Glomerular visceral epithelial cell (primary cell): ENCODE measurements around the gene MRM1.
"Not testable (repeated sequence)": the region's sequence is repeated elsewhere in the genome, so short reads cannot be mapped to it uniquely, and the experiment has no call there.

Experiments used
- DNase-seq: peaks from one replicate; pipeline ENCODE4 v3.0.0-alpha.2; 2016; ENCODE audit errors: extremely low spot score

The MRM1 gene

DNA sequence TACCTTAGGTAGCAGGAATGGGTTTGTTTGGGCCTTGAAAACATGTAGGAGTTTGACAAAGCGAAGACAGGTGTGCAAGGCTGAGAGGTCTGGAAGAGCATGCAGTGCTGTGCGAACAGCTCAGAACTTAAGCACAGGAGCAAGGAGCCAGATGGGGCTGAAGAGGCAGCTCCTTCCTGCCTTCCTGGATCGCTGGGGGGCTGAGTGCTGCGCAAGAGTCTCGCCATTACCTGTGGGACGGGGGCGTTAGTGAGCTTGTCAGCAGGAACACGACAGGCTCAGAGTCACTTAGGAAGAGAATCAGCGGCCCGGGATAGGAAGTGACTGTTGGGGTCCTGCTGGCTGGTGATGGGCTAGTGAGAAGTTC, 464 bp upstream of the MRM1 start:
- no peak for DNase-seq

DNA sequence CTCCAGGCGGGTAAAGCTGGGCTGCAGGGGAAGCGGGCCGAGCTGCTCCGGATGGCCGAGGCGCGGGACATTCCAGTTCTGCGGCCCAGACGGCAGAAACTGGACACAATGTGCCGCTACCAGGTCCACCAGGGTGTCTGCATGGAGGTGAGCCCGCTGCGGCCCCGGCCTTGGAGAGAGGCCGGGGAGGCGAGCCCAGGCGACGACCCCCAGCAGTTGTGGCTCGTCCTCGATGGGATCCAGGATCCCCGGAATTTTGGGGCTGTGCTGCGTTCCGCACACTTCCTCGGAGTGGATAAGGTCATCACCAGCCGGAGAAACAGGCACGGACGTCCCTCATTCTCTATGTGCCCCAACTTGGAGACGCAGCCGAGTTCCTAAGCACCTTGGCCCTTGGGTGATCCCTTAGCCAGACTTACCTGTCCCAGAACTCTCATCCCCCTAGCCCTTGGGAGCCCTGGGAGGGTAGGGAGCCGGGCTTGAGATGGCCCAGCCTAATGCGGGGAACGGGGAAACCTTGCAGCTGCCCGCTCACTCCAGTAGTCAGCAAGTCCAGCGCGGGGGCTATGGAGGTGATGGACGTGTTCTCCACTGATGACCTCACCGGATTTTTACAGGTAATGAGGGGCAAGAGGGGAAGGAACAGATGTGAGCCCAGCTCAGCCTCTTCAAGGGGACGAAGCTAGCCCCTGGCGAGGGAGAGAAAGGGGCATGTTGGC, 806 bp downstream of the MRM1 start:
- DNase-seq, result peak; percentile 22

DNA sequence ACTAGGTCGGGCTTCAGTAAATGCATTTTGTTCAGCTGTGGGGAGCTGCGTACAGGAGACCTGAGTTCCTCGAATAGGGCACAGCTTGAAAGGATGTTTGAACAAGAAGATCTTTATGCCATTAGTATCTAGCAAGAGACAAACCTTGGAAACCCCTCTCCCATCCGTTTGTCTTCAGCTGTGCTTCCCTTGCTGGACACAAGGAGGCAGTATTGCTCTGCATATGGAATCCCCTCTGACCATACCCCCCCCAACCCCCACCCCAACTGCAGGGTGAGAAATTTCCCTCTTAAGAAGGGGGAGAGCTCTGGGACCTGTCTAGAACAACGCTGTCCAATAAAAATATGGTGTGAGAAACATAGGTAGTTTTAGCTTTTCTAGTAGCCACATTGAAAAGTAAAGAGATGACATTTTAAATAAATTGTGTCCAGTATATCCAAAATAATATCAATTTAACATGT, 1.6 kb downstream of the MRM1 start:
- peak; percentile 78 for DNase-seq

DNA sequence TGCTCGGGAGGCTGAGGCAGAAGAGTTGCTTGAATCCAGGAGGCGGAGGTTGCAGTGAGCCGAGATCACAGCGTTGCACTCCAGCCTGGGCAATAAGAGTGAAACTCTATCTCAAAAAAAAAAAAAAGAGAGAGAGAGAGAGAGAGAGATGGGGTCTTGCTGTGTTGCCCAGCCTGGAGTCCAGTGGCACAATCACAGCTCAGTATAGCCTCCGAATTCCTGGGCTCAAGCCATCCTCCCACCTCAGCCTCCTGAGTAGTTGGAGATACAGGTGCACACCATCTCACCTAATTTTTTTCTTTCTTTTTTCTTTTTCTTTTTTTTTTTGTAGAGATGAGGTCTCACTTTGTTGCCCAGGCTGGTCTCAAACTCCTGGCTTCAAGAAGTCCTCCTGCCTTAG, 3.6 kb downstream of the MRM1 start:
- not testable (repeated sequence) for DNase-seq

DNA sequence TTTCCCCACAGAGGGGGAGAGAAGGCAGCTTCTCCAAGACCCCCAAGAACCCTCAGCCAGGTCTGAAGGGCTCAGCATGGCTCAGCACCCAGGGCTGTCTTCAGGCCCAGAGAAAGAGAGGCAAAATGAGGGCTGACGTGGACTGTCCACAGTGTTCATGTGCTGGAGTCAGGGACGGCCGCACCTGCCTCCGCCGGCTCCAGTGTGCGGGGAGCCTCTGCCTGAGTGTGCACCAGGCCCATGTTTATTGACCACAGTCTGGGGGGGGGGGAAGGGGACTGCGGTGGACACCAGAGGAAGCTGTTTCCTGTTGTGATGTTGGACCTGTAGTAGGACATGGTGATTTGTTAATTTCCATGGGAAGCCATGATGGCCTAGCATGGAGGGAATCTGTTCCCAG, 6.9 kb downstream of the MRM1 start:
- DNase-seq, result no peak

DNA sequence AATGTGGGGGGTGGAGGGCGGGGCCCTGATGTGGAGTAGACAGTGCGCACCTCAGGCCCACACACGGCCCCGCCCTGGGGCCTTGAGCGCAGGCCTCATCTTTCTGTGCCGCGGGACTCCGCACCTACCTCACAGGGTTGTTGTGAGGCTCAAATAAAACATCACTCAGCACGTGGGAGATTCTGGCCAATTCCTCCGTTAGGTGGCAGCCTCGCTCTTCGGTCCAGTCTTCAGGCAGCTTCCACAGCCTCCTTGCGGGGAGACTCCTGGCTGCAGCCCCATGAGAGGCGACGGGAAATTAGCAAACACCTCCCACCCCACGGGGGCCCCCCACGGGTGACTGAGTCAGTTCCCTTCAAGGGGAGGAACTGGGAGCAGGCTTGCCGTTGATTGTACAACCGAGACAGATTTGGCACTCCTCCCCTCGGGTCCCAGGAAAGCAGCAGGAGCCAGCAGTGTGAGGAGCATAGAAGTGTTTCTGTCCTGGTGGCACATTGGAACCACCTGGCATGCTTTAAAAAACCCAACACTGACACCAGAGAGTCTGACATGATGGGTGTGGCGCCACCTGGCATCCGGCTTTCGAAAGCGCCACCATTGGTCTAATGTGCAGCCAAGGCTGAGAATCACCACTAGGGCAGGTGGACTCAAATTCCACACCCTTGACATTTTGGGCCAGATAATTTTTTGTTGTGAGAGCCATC, 7.6 kb downstream of the MRM1 start:
- peak; percentile 35 for DNase-seq

DNA sequence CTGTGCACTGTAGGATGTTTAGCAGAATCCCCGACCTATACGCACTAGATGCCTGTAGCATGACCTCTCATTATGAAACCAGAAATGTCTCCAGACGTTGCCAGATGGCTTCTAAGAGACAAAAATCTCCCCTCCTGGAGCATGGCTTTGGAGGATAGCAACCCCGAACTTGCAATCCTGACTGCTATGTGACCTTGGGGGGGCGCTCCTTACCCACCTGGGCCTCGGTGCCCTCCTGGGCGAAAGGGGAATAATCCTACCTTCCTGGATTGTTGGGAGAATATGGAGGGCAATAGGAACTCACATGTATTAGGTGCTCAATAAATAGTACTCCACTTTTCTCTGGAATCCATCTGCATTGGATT, 8.1 kb downstream of the MRM1 start:
- no peak for DNase-seq

DNA sequence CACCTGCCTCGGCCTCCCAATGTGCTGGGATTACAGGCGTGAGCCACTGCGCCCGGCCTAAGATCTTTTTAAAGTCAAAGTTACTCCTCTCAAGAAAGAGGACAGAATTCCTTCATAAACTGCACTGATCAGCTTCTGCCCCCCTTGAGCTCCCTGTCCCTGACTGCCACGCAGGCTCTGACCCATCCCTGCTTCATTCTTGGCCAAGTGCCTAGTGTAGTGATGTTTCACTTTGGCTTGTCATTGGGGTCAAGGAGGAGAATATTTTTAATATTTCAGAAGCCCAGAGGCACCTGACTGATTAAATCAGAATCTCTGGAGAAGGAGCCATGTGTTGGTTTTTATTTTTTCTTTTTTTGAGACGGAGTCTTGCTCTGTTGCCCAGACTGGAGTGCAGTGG, 9.1 kb downstream of the MRM1 start:
- no peak for DNase-seq

DNA sequence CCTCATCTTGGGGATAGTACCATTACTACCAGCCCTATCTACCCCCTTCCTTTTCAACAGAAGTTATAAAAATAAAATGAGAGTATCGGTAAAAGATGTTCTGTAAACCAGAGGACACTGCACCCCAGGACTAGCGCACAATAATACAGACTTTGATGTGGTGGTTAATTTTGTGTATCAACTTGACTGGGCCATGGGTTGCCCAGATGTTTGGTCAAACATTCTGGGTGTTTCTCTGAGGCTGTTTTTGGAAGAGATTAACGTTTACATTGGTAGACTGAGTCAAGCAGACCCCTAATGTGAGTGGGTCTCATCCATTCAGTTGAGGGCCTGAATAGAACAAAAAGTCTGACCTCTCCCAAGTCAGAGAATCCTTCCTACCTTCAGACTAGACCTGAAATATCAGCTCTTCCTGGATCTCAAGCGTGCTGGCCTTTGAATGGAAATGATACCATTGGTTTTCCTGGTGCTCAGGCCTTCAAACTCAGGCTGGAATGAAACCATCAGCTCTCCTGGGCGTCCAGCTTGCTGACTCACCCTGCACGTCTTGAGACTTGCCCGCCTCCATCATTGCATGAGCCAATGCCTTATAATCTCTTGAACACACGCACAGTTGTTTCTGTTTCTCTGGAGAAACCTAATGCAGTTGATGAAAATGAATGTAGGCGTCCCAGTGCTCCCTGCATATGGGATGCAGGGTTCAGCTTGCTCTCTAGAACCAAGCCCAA, 10.1 kb downstream of the MRM1 start:
- DNase-seq, result peak; percentile 34

DNA sequence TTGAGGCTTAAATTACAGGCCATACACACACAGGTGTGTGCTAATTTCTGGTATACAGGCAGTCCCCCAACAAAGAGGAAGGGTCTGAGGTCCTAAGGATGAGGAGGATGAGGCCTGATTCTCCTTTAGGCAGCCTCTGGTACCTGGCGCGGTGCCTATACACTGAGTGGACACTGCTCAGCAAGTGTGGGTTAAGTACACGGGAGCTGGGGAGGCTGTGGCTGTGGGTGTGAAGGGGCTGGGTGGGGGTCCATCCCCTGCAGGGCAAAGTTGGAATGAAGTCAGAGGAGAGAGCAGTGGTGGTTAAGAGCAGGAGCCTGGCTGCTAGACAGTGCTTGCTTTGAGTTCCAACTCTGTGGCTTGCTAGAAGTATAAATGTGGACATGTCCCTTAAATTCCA, 10.9 kb downstream of the MRM1 start:
- DNase-seq, result no peak

DNA sequence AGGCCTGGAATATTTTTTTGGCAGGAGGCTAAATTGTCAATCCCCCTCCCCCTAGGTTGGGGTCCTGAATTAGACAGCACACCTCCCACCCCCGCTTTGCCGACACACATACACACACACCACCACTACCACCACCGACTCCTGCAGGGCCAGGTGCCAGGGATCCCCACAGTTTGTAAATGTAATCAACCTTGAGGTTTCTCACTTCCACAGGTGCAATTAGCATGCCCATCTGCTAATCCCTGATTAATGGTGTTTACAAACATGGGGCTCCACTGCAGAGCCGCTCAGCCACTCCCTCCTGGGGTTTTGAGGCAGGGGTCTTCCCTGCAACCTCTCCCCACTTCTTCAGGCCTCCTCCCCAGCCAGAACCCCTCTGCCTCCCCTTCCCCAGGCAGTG, 11.8 kb downstream of the MRM1 start:
- DNase-seq, result no peak

DNA sequence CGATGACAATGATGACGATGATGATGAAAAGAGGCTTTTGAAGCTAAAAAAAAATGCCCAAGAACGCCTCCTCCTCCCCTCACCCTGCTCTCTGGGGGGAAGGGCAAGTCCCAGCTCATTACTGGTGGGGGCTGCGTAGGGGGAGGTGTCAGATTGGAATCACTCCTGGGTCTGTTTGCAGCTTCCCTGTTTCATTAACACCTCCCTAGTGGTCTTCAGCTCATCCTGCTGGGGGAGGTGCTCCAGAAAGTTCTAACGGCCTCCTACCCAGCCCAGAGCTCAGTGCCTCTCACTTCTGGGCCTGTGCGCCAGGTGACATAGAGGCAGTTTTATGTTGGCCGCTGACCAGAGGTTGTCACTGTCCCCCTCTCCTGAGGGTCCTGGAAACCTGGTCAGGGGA, 12.7 kb downstream of the MRM1 start:
- no peak for DNase-seq

DNA sequence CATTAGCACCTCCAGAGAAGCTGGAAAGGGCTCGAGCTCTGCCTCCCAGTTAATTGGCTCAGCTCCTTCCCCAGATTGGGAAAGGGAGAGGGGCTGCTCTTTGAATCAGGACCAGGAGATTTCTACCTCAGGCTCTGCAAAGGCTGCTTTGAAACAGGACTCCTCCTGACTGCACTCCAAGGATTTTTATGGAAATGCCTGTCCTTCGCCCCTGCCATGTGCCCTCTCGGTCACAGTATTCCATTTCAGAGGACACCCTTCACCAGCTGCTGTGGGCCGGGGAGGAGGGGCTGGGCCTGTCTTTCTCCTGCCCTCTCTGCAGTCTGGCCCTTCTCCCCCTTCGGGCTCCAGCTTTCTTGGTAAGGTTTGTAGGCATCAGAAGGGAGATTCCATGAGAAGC, 13.6 kb downstream of the MRM1 start:
- DNase-seq, result no peak

DNA sequence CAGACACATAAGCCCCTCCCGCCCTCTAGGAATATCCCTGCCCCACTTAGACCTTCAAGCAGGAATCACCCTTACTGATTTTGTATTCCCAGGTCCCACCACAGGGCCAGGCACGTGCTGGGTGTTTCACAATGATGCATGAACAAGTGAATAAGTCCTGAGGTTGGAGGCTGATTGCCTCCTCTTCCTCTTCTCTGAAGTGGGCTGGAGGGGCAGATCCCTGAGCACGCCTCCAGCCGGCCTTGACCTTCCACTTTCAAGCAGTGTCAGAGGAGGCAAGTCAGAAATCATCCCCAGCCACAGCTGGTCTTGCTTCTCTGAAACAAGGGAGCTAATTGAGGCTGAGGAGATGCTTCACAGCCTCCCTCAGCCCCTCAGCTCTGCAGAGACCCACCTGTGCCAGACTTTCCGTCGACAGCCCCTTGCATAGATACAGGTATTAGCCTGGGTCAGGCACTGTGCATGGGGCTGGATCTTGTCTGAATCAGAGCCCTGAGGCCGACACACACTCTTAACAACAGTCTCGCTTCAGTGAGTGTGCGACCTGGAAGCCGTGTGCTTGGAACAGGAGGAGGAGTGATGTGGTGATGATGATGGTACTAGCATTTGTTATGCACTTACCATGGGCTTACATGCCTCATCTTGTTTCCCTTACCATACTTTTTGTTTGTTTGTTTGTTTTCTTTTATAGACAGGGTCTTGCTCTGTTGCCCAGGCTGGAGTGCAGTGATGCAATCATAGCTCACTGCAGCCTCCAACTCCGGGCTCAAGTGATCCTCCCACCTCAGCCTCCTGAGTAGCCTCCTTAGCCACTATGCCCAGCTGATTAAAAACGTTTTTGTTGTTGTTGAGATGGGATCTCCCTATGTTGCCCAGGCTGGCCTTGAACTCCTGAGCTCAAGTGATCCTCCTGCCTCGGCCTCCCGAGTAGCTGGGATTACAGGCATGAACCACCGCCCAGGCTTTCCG, 15.0 kb downstream of the MRM1 start:
- no peak for DNase-seq

DNA sequence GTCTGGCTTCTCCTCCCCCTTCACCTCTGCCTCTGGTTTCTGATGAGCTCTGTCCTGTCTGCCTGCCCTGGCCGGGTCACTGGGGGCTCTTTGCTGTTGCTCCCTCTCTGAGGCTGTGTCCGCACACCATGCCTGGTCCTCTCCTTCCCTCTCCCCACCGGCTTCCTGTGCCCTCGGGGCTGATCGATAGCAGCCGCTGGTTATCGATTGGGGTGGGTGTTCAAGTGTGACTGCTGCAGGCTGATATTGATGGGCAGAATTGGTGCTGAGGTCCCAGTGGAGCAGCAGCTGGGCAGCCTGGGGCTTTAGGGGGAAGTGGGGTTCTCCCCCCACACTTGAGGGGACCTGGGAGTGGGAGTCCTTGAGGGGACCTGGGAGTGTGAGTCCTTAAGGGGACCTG, 16.4 kb downstream of the MRM1 start:
- no peak for DNase-seq

DNA sequence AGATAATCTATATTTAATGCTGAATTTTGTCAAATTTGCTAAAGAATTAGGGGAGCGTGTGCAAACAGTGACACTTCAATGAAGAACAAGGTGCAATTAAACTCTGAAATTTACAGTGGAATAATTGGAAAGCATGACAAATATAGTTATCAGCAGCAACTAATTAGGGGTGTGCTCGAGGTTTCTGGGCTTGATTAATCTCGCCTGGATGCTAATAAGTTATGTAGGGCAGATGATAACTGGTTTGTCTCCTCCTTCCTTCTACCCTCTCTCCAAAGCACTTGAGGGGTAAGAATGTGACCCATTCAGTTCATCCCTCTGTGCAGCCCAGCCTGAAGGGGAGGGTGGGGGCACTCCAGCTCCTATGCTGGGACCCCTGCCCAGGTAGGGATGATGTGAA, 21.9 kb downstream of the MRM1 start:
- DNase-seq, result no peak

DNA sequence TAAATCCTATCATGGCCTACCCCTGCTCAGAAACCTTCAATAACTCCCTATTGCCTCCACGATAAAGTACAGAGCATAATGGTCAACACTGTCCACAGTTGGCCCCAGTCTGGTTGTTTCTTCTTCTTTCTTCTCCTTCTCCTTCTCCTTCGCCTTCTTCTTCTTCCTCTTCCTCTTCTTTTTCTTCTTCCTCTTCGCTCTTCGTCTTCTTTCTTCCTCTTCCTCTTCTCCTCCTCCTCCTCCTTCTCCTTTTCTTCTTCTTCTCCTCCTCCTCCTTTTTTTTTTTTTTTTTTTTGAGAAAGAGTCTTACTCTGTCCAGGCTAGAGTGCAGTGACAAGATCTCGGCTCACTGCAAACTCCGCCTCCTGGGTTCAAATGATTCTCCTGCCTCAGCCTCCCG, 23.8 kb downstream of the MRM1 start:
- no peak for DNase-seq

DNA sequence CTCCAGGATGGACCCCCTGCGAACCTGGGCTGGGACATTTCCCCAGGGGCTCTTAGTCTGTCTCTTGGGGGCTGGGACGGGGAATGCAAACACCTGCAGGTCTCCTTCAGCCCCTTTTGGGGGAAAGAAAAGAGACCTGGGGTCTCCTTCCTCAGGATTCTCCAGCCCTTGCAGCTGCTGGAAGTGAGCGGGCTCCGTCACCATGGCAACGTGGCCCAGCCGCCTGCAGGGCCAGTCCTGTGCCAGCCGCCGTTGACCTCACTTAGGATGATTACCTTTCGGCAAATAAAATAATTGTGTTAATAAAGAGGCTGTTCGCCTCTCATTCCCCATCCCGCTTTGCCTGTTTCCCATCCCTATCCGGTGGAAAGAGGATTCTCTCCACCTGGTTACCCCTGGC, 25.7 kb downstream of the MRM1 start:
- no peak for DNase-seq

DNA sequence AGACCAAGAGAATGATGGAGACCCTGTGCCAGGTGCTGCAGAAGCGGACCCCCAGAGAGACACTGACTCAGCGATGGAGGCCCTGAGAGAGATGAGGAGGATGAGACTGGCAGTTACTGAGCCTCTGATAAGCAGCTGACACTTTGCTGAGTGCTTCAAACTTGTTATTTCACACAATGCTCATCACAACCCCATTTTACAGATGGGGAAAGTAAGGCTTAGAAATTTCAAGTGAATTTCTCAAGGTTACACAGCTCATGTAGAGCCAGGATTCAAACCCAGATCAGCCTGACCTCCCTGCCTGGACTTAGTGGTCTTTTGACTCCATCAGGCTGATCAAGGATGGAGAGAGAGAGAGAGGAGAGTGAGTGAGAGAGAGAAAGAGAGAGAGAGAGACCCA, 27.2 kb downstream of the MRM1 start:
- no peak for DNase-seq

DNA sequence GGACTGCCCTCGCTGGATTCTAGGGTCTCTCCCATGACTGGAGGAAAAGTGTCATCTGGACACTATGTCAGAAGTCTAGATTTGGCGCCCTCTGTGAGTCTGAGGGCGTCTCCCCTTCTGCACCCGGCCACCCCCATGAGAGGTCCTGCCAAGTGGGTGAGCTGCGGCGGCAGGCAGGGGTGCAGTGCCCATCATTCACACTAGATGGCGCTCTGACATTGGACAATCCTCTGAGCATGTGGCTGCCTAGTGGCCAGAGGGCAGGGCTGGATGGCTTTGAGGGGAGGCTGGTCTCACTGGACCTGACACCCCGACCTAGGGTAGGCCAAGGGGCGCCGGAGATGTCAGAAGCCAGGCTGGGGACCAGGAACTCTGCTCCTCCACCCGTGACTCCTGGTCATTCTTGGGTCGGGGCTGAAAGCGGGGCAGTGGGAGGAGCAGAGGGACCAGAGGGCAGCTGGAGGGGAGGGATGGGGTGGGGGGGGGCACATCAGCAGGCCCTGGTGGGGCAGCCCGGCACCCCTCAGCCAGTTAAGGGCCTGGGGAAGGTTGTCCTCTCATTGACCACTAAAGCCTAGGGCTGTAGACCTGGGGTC, 28.0 kb downstream of the MRM1 start:
- peak; percentile 76 for DNase-seq

DNA sequence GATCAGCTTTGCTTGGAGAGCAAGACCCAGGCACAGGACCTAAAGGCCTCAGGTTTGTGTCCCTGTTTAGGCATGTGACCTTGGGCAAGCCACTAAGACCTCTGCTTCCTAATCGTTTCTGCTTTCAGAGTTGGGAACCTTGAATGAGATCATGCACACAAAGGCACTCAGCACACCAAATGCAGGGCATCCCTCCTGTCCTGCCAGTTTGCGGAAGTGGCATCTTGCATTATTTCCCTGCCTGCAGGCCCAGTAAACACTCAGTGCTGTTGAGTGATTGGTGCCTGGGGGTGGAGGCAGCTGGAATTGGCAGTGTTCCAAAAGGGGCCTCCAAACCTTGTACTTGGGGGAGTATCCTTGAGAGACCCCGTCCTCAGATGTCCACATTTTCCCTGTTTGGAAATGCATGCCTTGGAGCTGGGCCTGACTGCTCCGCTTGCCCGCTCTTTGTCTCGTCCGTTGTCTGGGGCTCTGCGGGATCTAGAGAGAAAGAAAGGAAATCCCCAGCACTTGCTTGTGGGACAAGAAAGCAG, 28.7 kb downstream of the MRM1 start:
- no peak for DNase-seq
